ENCODE results near the gene ADH5.
"Not testable (repeated sequence)": the region's sequence is repeated elsewhere in the genome, so short reads cannot be mapped to it uniquely, and the experiment has no call there.

ADH5 gene

DNA sequence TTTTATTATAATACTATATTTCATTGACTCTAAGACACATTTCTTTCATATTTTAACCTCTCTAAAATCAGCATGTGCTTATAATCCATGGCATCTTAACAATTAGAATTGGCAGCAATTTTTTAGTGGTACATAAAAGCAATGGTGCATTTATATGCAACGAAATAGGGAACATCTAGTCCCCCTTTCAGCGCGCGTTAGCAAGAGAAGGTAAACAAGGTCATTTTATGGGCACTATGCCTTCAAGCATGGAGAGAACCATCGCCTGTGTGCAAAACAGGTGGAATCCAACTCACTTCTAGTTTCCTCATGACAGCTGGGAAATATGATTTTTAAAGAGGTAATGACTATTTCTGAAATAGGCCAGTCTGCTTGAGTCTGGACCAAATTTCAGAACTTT is 6.4 kb downstream of the ADH5 start:
- FAIRE-seq, result no peak

DNA sequence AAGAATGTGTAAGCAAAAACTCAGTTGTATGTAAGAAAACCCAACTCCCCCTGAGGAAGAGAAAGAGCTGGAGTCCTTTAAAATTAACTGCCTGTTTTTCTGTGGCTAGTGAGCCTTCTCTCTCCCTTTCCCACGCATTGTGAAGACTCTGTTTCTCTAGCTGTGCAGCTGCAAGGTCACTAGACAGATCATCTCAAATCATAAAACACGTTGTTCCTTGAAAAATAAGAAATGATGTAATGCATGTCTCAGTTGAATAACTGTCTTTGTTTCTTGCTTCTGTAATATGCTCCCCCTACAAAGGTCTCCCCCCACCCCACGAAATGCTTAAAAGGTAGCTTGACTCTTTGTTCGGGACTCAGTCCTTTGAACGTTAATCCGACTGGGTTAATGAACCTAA is 7.7 kb downstream of the ADH5 start:
- FAIRE-seq, result not testable (repeated sequence)

DNA sequence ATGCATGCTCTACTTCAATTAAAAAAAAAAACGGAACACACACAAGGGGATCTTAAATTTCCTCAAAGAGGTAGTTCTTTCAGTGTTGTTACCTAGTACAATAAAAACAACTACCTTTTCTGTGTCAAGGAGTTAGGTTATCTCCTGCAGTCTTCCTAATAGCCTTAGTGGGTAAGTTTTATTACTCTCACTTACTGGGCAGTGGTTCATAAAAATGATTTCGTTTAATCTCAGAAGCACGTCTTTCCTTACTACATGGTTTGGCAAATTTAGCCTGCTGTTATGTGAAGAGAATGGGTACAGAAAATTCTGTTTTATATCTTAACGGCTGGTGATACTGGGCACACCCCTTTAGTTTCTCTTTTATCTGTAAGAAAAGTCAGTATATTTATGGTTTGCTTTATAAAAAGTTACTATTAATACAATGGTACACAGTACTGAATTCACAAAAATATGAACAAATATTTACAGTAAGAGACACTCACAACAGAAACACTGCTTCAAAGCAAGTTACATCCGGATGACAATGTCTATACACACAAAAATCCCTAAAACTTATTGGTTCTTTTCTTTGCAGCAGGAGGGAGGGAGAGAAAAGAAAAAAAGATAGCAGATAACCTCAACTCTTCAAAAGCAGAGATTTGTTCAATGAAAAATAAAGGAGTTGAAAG is 8.8 kb downstream of the ADH5 start:
- no peak for FAIRE-seq

DNA sequence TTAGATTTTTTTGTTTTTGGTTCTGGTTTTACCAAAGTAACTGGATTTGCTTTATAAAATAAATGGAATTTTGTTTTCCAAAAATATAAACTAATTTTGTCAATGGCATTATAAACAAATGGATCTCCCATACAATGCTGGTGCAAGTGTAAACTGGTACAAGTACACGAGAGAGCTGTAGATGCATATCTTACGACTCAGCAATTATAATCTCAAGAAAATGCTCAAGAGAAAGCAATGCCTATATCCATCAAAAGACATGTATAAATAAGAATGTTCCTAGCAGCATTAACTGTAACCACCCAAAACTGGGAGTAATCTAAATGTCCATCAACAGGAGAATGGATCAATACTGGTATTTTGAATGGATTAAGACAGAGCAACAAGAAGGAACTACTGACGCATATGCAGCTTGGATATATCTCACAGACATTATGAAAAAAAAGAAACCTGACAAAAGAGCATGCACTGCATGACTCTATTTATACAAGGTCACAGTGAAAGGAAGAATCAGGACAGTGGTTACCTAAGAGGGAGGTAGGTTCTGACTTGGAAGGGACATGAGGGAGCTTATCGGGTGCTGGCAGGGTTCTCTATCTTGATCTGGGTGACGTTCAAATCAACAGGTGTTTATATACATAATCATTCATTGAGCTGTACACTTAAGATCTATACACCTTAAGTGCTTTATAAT is 9.5 kb downstream of the ADH5 start:
- FAIRE-seq, result no peak

DNA sequence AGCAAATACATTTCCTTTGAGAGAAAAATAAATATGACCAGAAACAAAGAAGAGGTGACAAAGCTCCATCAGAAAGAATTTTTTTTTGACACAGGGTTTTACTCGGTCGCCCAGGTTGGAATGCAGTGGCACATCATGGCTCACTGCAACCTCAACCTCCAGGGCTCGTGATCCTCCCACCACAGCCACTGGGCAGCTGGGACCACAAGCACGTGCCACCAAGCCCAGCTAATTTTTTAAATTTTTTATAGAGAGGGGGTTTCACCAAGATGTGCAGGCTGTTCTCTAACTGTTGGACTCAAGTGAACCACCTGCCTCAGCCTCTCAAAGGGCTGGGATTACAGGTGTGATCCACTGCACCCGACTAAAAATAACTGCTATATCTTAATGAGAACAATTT is 10.3 kb downstream of the ADH5 start:
- FAIRE-seq, result no peak

DNA sequence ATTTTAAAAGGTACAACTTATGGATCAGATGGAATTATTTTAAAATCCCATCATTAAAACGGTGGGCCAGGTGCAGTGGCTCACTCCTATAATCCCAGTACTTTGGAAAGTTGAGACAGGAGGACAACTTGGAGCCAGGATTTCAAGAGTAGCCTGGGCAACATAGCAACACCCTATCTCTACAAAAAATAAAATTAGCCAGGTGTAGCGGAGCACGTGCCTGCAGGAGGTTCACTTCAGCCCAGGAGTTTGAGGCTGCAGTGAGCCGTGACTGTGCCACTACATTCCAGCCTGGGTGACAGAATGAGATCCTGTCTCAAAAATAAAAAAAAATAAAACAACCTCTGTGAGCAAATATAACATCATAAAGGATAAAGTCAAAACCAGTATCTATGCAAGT is 11.4 kb downstream of the ADH5 start:
- no peak for FAIRE-seq

DNA sequence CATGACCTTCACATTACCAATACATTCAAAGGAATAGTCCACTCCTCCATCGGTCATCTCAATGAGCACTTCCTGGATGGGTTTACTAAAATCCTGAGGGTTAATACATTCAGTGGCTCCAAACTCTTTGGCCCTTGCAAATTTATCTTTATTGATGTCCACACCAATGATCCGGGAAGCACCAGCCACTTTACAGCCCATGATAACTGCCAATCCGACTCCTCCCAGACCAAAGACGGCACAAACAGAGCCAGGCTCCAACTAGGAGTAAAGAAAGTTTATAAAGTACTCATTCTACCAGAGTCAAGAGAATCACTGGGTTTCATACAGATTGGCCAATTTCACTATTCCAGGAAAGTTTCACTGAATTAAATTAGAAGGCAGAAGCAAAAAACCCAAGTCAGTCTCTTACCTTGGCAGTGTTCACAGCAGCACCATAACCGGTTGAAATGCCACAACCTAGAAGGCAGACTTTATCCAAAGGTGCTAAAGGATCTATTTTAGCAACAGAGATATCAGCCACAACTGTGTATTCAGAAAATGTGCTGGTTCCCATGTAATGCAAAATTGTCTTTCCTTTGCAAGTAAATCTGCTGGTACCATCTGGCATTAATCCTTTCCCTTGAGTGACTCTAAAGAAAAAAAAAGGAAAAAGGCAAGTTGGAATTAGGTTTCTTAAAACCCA is 12.2 kb downstream of the ADH5 start:
- no peak for FAIRE-seq

DNA sequence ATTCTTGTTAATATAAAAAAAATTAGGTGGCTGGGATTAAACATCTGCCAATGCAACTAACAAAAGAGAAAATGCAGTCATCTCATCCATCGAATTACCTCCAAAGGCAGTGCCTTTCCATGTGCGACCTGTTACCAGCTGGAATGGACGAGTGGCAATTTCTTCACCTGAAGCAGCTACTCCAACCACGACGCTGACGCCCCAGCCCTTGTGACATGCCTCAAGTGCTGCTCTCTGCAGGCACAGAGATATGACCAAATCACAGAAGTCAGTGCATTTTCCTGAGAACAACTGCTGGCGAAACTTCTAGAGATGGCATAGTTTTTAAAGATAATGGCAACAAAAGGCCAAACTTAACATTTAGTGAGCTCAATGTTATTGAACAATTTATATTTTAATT is 13.8 kb downstream of the ADH5 start:
- no peak for FAIRE-seq

DNA sequence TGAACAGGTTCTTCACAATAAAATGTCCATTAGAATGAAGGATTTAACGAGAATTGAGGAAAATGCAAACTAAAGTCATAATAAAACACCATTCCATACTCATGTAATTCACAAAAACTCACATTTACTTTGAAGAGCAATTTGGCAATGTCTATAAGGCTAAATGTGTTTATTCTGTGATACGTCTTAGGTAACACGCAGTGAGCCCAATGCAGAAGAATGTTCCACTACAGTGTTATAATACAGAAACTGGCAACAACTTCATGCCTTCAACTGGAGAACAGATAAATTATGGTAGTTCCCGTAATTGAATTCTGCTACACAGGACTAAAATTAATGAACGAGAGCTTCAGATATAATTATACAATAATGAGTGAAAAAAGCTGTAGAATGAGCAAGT is 17.4 kb downstream of the ADH5 start:
- no peak for FAIRE-seq

DNA sequence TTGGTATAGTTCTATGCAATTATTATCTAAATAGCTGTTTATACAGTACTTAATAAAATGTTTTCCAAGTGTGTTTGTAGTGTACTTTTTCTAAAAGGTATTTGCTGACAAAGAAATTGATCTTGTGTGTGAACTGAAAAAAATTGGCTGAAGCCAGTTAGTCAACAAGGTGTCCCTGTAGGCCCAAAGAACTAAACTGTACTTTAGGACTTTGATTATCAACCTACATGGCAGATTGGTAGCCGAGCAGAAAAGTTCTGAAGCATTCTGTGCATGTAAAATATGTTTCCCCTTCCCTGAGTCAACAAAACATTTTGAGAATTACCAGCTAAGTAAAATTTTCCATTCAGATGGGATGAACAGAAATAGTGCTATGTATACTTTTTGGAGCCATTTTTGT is 21.0 kb downstream of the ADH5 start:
- FAIRE-seq, result no peak

DNA sequence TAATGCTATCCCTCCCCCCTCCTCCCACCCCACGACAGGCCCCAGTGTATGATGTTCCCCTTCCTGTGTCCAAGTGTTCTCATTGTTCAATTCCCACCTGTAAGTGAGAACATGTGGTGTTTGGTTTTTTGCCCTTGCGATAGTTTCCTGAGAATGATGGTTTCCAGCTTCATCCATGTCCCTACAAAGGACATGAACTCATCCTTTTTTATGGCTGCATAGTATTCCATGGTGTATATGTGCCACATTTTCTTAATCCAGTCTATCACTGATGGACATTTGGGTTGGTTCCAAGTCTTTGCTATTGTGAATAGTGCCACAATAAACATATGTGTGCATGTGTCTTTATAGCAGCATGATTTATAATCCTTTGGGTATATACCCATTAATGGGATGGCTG is 23.1 kb downstream of the ADH5 start:
- FAIRE-seq, result not testable (repeated sequence)

DNA sequence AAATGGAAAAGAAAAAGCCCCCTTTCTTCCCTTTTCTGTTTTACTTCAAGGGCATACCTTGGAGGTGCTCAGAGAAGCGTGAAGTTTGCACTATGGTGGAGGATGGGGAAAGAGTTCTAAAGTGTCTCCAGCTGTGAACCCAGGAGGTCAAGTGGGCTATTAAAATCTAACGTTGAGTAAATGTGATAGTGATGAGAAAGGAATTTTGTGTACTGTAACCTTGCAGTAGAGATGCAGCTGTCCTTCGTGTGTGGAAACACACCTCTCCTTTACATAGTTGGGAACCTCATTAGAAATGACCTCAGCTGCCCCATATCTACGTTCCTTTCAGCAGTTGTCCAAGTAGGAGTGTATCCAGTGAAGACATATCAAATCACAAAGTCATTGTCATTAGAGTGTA is 26.5 kb downstream of the ADH5 start:
- no peak for FAIRE-seq

DNA sequence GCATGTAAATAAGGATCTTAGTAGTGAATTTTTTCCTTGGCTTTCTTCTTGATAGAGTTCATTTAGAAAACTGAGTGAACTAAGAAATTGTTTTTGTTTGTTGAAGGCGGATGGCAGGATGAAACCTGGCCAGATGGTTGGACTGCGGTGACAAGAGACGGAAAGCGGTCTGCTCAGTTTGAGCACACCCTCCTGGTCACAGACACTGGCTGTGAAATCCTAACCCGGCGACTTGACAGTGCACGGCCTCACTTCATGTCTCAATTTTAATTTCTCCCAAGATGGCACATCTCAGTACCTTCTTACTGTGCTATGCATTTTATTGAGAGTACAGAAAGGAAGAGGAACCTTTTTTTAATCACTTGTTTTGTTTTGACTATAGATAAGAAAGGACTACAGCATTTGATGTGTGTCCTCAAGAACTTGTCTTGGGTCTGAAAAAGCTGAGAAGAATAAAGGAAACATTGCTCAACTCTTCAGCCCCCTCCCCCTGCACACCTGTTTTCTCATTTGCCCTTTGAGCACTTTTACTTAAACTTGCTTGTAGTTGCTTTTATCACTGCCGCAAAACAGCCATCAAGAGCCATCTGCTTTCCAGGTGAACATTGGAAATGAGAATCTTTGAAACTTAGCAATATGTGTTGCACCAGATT is 27.4 kb downstream of the ADH5 start:
- FAIRE-seq, result no peak

DNA sequence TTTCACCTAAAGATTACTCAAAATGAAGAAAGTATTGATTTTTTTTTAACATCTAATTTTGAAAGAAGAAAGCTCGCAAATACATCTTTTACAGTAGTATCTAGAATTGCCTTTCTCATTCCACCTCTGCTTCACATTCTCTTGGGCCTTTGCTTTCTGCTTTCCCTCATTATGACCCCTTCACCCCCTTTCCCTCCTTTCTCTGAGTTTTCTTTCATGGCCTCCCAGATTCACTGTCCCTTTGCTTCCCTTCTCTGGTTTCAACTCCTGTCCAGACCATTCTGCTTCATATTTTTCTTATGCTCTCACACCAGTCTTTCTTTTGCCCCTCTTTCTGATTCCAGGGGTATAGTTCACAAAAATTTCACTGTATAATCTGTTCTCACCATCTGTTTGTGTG is 29.0 kb downstream of the ADH5 start:
- FAIRE-seq, result no peak

DNA sequence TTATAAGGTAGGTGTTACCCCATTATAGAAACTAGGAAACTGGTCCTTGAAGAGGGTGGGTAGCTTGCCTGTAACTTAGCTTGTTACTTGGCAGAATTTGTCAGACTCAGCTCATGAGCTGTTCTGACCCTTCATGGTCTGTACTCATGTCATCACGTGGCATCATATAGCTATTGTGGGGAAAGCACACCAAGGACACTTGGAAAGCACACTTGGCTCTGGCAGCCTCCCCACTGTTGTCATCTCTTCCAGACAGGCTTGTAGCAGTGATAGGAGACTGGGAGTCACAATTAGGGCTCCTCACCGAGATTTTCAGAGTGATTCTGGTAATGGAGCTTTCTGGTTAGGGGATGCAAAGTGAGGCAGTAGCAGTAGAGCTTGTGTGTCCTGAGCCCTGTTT is 30.4 kb downstream of the ADH5 start:
- FAIRE-seq, result no peak

DNA sequence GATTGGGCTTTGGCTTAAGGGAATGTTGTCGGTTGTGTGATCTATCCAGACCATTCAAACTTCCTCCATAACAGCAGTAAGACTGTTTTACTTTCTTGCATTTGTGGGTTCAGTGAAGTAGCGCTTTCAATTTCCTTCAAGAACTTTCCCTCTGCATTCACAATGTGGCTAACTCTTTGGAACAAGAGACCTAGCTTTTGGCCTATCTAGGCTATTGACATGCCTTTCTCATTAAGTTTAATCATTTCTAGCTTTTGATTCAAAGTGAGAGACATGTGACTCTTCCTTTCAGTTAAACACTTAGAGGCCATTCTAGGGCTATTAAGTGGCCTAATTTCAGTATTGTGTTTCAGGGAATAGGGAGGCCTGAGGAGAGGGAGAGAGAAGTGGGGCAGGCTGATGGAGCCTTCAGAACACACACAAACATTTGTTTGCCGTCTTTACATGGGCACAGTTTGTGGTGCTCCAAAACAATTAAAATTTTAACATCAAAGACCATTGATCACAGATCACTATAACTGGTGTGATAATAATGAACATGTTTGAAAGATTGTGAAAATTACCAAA is 34.1 kb downstream of the ADH5 start:
- no peak for FAIRE-seq

DNA sequence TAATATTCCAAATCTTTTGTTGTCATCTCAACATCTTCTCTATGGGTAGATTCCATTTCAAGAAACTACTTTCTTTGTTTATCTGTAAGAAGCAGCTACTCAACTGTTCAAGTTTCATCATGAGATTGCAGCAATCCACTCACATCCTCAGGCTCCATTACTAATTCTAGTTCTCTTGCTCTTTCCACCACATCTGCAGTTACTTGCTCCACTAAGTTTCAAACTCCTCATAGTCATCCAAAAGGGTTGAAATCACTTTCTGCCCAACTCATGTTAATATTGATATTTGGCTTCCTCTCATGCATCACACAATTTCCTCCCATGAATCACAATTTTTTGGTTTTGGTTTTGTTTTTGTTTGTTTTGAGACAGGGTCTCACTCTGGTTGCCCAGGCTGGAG is 35.7 kb downstream of the ADH5 start:
- no peak for FAIRE-seq

DNA sequence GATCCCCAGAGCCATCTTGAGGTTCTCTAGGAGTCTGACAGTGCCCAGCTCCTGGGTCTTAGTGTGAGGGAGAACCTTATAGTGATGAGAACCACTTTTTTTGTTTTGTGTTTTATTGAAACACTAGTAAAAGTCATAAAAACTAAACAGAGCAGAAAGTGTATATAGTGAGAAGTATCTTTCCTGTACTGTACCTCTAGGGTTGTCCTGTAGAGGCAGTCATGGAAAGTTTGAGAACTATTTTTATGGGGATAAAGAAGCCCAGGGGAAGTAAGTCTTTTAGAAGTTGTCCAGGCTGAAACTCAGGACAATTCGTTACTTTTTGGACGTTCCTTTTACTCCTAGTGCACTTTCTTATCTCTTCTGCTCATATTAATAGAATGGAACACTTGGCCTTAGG is 40.9 kb downstream of the ADH5 start:
- no peak for FAIRE-seq

DNA sequence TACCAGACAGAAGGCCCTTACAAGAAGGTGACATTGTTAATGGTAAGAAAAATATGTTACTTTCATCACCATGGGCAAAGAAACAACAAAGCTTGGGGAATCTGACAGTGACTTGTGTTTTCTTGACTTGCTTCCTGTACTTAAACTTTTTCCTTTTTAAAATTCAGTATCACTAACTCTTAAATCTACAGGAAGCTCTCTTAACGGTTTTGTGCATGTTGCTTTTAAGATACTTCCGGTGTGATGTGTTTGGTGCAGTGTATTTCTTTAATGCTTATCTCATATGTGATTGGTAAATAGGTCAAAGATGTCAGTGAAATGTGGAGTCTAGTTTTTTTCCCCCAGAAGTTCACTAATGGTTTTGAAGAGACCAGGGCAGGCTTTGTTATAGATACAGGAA is 45.2 kb downstream of the ADH5 start:
- FAIRE-seq, result no peak

DNA sequence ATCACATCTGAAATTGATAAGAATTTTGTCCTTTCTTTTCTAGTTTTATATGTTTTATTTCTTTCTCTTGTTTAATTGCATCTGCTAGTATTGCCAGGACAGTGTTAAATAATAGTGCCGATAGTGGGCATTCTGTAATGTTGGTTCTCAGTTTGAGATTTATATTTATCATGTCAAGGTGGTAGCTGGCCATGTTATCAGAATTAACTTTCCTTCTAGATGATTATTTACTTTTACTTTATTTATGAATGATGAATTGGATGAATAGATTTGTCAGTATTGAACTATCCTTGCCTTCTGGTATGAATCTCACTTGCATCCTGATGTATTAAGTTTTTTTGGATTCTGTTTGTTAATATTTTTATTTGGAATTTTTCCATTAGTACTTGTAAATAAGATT is 50.4 kb downstream of the ADH5 start:
- FAIRE-seq, result no peak

DNA sequence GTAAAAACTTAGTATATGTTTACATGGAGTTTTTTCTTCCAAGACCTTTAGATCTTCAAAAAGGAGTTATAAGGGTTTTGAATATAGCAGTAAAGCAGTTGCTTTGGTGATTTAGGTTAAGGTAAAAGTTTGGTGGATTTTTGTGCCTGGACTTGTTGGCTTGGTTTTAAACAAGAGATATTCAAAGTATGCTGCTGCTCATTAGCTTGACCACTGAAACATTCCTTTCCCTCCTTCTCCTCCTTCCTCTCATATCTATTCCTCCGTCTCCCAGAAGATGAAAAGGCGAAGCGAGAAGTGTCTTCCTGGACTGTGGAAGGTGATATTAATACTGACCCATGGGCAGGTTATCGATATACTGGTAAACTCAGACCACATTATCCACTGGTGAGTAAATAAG is 54.6 kb downstream of the ADH5 start:
- FAIRE-seq, result no peak

DNA sequence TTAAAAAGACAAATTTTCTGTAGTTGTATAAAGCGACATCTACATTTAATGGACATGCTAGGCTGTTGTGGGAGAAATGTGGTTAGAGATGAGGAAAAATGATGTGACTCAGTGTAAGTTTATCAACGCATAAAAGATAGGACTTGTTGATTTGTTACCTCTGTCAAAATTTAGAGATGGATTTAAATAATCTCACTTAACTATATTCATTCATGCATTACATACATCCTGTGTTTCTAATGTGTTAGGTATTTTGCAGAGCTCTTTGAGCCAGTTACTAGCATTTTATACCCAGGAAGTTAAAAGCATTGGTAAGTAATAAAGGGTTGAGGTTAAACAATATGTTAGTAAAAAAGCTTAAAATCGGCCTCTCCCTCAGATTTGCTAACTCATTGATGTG is 58.7 kb downstream of the ADH5 start:
- FAIRE-seq, result no peak

DNA sequence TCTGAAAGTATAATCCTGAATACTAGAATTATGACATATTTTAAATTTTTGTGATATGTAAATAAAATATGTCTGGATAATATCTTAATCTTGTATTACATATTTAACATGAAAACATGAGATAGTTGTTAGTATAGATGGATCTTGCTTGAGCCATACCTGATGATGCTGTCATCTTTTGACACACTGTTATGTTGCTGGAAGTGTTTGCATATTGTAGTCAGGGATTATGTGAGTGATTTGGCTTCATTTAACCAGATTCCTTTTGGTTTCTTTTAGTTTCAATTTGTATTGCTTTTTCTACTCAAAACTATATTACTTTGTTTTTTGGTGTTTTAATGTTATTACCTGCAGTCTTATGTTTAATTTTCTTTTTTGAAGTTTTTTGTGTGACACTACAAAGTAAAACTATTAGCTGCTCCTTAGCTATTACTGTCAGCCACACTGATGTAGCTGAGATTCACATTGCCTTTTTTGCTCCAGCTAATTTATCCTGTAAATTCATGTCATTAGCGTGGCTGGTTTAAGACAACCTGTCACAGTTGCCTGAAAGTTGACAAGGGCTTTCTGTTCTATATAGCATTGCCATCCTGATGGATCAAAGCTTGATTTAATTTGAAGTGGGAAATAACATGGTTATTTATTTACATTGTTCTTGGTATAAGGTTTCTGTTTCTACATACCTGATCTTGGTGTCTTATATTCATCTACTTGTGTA is 59.4 kb downstream of the ADH5 start:
- peak; percentile 64 for FAIRE-seq
